RWPE2 (cell line): ENCODE data around the gene HSD17B12.

Experiments
- ATAC-seq: fragments of 200-7000 bp; cut with Tn5 transposase; 3 replicates; pipeline ENCODE4 v1.9.1; 2021; ENCODE audit warnings: low read depth
- DNase-seq: peaks from one replicate; pipeline ENCODE4 v3.0.0-alpha.2; 2020; ENCODE audit warnings: low spot score
- H3K27ac ChIP-seq: fragments of 450-650 bp; 2 replicates; pipeline ENCODE4 v1.5.1; 2017; ENCODE audit warnings: mild to moderate bottlenecking; ENCODE audit not compliant: poor library complexity, severe bottlenecking
- H3K27me3 ChIP-seq: fragments of 250-450 bp; sonication (Bioruptor Pico); 2 replicates; pipeline ENCODE4 v1.5.1; 2021; ENCODE audit warnings: mild to moderate bottlenecking, moderate library complexity; ENCODE audit not compliant: insufficient read depth, poor library complexity, severe bottlenecking
- H3K36me3 ChIP-seq: fragments of 250-450 bp; sonication (Bioruptor Pico); 2 replicates; pipeline ENCODE4 v1.5.1; 2020; ENCODE audit warnings: low read depth, mild to moderate bottlenecking, moderate library complexity
- H3K4me1 ChIP-seq: fragments of 250-450 bp; sonication (Bioruptor Pico); 2 replicates; pipeline ENCODE4 v1.5.1; 2021; ENCODE audit warnings: mild to moderate bottlenecking, moderate library complexity; ENCODE audit not compliant: insufficient read depth, poor library complexity, severe bottlenecking
- H3K4me3 ChIP-seq: fragments of 250-450 bp; sonication (Bioruptor Pico); 2 replicates; pipeline ENCODE4 v1.5.1; 2021; ENCODE audit warnings: mild to moderate bottlenecking, moderate library complexity; ENCODE audit not compliant: severe bottlenecking
- H3K9me3 ChIP-seq: fragments of 250-450 bp; sonication (Bioruptor Pico); 2 replicates; pipeline ENCODE4 v1.5.1; 2021; ENCODE audit warnings: mild to moderate bottlenecking, moderate library complexity; ENCODE audit not compliant: severe bottlenecking
- TF ChIP-seq, protein P1 (sequence below): fragments of 450-650 bp; IDR thresholded peaks from one replicate; pipeline ENCODE4 v1.5.1; 2017; ENCODE audit warnings: mild to moderate bottlenecking, moderate library complexity; ENCODE audit not compliant: poor library complexity, severe bottlenecking

Gene HSD17B12

DNA sequence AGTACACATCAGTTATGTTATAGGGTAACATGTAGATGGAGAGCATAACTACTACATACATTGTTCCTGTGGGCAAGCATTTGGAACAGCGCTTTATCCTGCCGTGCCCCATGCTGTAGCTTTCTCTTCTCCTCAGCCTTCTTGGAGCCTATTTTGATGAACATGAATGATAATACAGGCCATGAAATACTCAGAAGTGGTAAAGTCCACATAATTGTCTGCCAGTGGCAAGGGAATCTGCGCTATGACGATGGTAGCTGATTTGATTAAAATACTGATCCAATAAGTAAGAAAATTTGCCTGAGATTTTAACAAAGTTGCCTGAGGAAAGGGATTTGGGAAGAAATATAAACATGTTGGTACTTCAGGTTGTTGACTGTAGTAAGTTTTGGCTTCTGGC, 223.4 kb downstream of the HSD17B12 start:
- DNase-seq = no peak
- Histone ChIP-seq H3K4me3 (no peak overlapping the region), H3K4me1 (no peaks in the 10 kb centered on the region), H3K36me3 (peaks cover 46% of the 10 kb centered on the region), H3K27me3 (no peaks in the 10 kb centered on the region), H3K27ac (no peak overlapping the region), H3K9me3 (no peaks in the 10 kb centered on the region)
- ATAC-seq = no peak
- TF ChIP-seq, protein P1, sequence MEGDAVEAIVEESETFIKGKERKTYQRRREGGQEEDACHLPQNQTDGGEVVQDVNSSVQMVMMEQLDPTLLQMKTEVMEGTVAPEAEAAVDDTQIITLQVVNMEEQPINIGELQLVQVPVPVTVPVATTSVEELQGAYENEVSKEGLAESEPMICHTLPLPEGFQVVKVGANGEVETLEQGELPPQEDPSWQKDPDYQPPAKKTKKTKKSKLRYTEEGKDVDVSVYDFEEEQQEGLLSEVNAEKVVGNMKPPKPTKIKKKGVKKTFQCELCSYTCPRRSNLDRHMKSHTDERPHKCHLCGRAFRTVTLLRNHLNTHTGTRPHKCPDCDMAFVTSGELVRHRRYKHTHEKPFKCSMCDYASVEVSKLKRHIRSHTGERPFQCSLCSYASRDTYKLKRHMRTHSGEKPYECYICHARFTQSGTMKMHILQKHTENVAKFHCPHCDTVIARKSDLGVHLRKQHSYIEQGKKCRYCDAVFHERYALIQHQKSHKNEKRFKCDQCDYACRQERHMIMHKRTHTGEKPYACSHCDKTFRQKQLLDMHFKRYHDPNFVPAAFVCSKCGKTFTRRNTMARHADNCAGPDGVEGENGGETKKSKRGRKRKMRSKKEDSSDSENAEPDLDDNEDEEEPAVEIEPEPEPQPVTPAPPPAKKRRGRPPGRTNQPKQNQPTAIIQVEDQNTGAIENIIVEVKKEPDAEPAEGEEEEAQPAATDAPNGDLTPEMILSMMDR = no peak

DNA sequence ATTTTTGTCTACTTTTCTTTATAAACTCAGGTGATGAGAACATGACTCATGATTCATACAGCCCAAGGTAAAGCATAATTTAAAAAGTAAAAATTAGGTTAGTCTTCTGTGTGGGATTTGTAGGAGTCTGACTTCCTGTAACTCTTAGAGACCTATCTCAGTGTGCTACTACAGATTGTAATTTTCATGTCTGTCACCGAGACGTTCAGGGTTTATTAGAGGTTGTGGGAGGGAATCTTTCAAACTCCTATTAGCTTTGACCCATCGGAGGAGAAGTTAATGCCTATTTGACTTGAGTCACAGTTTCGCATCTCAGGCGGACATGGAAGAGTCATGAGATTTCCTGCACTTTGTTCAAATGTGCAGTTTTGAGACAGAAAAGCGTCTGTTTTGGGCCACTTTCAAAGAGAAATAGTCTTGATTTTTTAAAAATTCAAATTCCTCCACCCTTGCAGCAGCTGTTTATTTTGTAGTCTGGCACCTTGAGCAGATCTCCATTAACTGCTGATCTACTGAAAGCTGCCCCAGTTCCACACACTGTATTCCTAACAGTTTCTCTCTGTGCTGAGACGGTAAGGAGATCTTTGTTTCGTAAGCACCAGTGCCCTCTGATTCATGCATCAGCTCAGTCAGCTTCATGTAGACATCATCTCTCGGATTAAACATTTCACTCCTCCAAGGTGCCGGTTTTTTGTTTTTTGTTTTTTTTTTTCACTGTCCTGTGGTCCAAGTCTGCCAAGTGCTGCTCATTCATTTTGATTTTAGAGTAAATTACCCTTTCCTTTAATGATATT, 224.4 kb downstream of the HSD17B12 start:
- Histone ChIP-seq H3K4me1 (no peaks in the 10 kb centered on the region), H3K36me3 (peaks cover 46% of the 10 kb centered on the region), H3K27ac (peak overlapping the region; percentile 6), H3K4me3 (no peak overlapping the region), H3K9me3 (no peaks in the 10 kb centered on the region), H3K27me3 (no peaks in the 10 kb centered on the region)
- ATAC-seq (peak; percentile 73; the same call in 2 of the 3 replicates), DNase-seq (no peak)
- TF ChIP-seq, protein P1 = no peak

DNA sequence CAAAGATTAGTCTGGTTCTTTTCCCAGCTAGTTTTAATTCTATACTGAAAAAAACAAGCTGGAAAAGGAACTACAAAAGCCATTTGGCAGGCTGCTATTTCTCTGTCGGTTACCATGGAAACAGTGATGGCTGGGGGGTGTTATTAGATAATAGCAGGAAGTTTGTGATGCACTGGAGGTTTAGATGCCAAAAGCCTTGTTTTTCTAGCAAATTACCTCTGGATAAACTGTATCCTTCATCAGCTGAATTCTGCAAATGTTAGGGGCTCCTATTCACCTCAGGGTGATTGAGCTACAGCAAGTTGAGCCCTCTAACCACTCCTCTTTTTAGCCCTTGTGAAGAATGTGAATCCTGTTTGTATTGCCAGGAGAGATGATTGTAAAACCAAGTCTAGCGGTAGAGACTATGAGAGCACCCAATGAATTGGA, 225.3 kb downstream of the HSD17B12 start:
- H3K36me3 ChIP-seq = peaks cover 50% of the 10 kb centered on the region
- ATAC-seq = no peak
- TF ChIP-seq, protein P1 = no peak
- no peaks in the 10 kb centered on the region for H3K9me3 ChIP-seq
- H3K27ac ChIP-seq = no peak overlapping the region
- H3K4me3 ChIP-seq = no peak overlapping the region
- H3K4me1 ChIP-seq = no peaks in the 10 kb centered on the region
- no peaks in the 10 kb centered on the region for H3K27me3 ChIP-seq
- DNase-seq = no peak
